Fibroblast of lung (primary cell): ENCODE data around the gene POGK. TPM values are rescaled to one million over a fixed set of nuclear protein-coding genes. Genes with fewer than 3 reads are reported as not detected.
"Not testable (repeated sequence)": the region's sequence is repeated elsewhere in the genome, so short reads cannot be mapped to it uniquely, and the experiment has no call there.

Source experiments
- DNase-seq, 2 donors: peaks; one replicate each; pipeline versions ENCODE4 v3.0.0 to v3.0.0-alpha.2; 2010; ENCODE audit warnings: low read depth in 2 of 2
- H2AFZ ChIP-seq: 2 replicates; pipeline ENCODE4 v1.5.1; 2012; ENCODE audit warnings: low read length, control low read depth, inconsistent platforms
- H3K27ac ChIP-seq: 2 replicates; pipeline ENCODE4 v1.5.1; 2011; ENCODE audit warnings: low read length, control low read depth; ENCODE audit not compliant: insufficient read depth
- H3K27me3 ChIP-seq: 2 replicates; pipeline ENCODE4 v1.5.1; 2011; ENCODE audit warnings: mild to moderate bottlenecking, low read length; ENCODE audit not compliant: control insufficient read depth, insufficient read depth
- H3K36me3 ChIP-seq: 2 replicates; pipeline ENCODE4 v1.5.1; 2011; ENCODE audit warnings: low read length; ENCODE audit not compliant: control insufficient read depth, insufficient read depth
- H3K4me1 ChIP-seq: 2 replicates; pipeline ENCODE4 v1.5.1; 2011; ENCODE audit warnings: low read length; ENCODE audit not compliant: control insufficient read depth, insufficient read depth; ENCODE audit errors: extremely low read depth
- H3K4me2 ChIP-seq: 2 replicates; pipeline ENCODE4 v1.5.1; 2011; ENCODE audit warnings: low read length, control low read depth; ENCODE audit not compliant: insufficient read depth; ENCODE audit errors: extremely low read depth
- H3K4me3 ChIP-seq, 4 experiments: fragments of 200-600 bp in 1 of 4; sonication (generic) in 1 of 4; replicated peaks in 1 of 4; 2 replicates each; pipeline ENCODE4 v1.5.1; 2011 to 2016; ENCODE audit warnings: low read length in 4 of 4, low read depth in 3 of 4, mild to moderate bottlenecking in 3 of 4, control low read depth in 2 of 4, inconsistent platforms in 1 of 4, mixed read lengths in 1 of 4; ENCODE audit not compliant: insufficient read depth in 1 of 4; ENCODE audit errors: control extremely low read depth in 1 of 4
- H3K79me2 ChIP-seq: 2 replicates; pipeline ENCODE4 v1.5.1; 2012; ENCODE audit warnings: mild to moderate bottlenecking, low read length, inconsistent platforms; ENCODE audit not compliant: control insufficient read depth, insufficient read depth
- H3K9ac ChIP-seq: 2 replicates; pipeline ENCODE4 v1.5.1; 2011; ENCODE audit warnings: mild to moderate bottlenecking, low read length, control low read depth; ENCODE audit not compliant: insufficient read depth
- H3K9me3 ChIP-seq: 2 replicates; pipeline ENCODE4 v1.5.1; 2012; ENCODE audit warnings: low read depth, low read length; ENCODE audit not compliant: control insufficient read depth, insufficient read depth
- H4K20me1 ChIP-seq: 2 replicates; pipeline ENCODE4 v1.5.1; 2011; ENCODE audit warnings: low read length; ENCODE audit not compliant: control insufficient read depth, insufficient read depth; ENCODE audit errors: extremely low read depth
- EZH2 ChIP-seq: IDR thresholded peaks from 2 replicates; pipeline ENCODE4 v1.5.1; 2012; ENCODE audit warnings: low read length, control low read depth, mild to moderate bottlenecking; ENCODE audit errors: missing control alignments
- polyA plus RNA-seq, 2 donors: library from polyadenylated mRNA; depleted of rRNA in 1 of 2; stranded (reverse) in 1 of 2; unstranded in 1 of 2; fragments of >200 nt; gene quantifications; 2 replicates each; pipeline ENCODE4 v1.2.1, GENCODE V29; 2011 to 2012; ENCODE audit warnings: missing spikeins in 1 of 2
- total RNA-seq: library from RNA; depleted of rRNA; stranded (reverse); fragments of >200 nt; gene quantifications from 2 replicates; pipeline ENCODE4 v1.2.1, GENCODE V29; 2014
- TF ChIP-seq, protein P1 (sequence below), 2 donors: IDR thresholded peaks in 1 of 2; conservative IDR thresholded peaks in 1 of 2; 1 replicate in 1 of 2; 2 replicates in 1 of 2; pipeline ENCODE4 v1.5.1; 2011 to 2012; ENCODE audit warnings: low read length in 2 of 2, control low read depth in 1 of 2, inconsistent platforms in 1 of 2, low read depth in 1 of 2, mild to moderate bottlenecking in 1 of 2

Gene POGK
- total and polyA plus RNA-seq, 2 donors (not counting 1 experiment from before 2014, with no cell fraction given) = 17.2 to 23.8 TPM

- no peak for DNase-seq
- Histone ChIP-seq H3K9me3 (no peaks in the 10 kb centered on the region), H3K4me2 (no peak overlapping the region), H4K20me1 (no peaks in the 10 kb centered on the region), H3K9ac (no peak overlapping the region), H3K27me3 (no peaks in the 10 kb centered on the region), H3K27ac (no peak overlapping the region), H3K4me1 (no peaks in the 10 kb centered on the region), H2AFZ (no peak overlapping the region), H3K36me3 (no peaks in the 10 kb centered on the region), H3K79me2 (no peaks in the 10 kb centered on the region), H3K4me3 (no peak overlapping the region)
- TF ChIP-seq, protein P1, sequence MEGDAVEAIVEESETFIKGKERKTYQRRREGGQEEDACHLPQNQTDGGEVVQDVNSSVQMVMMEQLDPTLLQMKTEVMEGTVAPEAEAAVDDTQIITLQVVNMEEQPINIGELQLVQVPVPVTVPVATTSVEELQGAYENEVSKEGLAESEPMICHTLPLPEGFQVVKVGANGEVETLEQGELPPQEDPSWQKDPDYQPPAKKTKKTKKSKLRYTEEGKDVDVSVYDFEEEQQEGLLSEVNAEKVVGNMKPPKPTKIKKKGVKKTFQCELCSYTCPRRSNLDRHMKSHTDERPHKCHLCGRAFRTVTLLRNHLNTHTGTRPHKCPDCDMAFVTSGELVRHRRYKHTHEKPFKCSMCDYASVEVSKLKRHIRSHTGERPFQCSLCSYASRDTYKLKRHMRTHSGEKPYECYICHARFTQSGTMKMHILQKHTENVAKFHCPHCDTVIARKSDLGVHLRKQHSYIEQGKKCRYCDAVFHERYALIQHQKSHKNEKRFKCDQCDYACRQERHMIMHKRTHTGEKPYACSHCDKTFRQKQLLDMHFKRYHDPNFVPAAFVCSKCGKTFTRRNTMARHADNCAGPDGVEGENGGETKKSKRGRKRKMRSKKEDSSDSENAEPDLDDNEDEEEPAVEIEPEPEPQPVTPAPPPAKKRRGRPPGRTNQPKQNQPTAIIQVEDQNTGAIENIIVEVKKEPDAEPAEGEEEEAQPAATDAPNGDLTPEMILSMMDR (conservative IDR thresholded peaks at IDR 0.05 in 1 of 2, IDR thresholded peaks at IDR 0.05 in 1 of 2; ENCODE audit: low read depth in 1 of 2, low read length in 2 of 2) = no peak
- TF ChIP-seq EZH2 = no peak
Observed at GRCh38 chr1:166827426-166827825, 11.8 kb upstream of the POGK start.

- H3K27me3 ChIP-seq, H3K4me1 ChIP-seq, H3K36me3 ChIP-seq, H3K27ac ChIP-seq, H3K4me3 ChIP-seq, H3K4me2 ChIP-seq, DNase-seq, H3K9me3 ChIP-seq, H3K79me2 ChIP-seq, H4K20me1 ChIP-seq, H2AFZ ChIP-seq, H3K9ac ChIP-seq: not testable (repeated sequence)
Observed at GRCh38 chr1:166829762-166830161, 9.5 kb upstream of the POGK start.

DNA sequence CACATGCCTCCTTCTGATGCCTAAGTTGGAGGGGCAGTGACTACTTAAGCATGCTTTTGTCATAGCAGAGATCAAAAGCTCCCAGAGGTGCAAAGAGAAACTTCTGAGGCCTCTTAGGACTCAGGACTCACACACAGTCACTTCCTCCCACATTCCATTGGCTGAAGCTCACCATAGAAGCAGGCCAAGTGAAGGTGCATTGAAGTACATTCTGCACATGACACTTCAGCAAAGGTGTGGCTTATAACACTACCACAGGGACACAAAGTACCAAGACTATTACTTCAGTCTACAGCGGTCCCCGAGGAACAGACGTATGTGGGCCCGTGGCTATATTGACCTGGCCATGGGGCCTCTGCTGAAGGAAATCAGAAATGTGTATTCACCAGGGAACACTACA lies 2.5 kb upstream of the POGK start:
- no peak overlapping the region for H3K27ac ChIP-seq
- H3K4me1 ChIP-seq = peaks cover 2% of the 10 kb centered on the region
- TF ChIP-seq, protein P1 (conservative IDR thresholded peaks at IDR 0.05 in 1 of 2, IDR thresholded peaks at IDR 0.05 in 1 of 2; ENCODE audit: low read depth in 1 of 2, low read length in 2 of 2) = no peak
- TF ChIP-seq EZH2 = no peak
- no peaks in the 10 kb centered on the region for H4K20me1 ChIP-seq
- H3K27me3 ChIP-seq = peaks cover 5% of the 10 kb centered on the region
- no peak overlapping the region for H3K9ac ChIP-seq
- no peaks in the 10 kb centered on the region for H3K9me3 ChIP-seq
- H2AFZ ChIP-seq = no peak overlapping the region
- H3K36me3 ChIP-seq = peaks cover 1% of the 10 kb centered on the region
- no peak overlapping the region for H3K4me3 ChIP-seq
- DNase-seq = peak in 1 of 2 donors; percentile 8
- H3K4me2 ChIP-seq = no peak overlapping the region
- peaks cover 7% of the 10 kb centered on the region for H3K79me2 ChIP-seq
